Adrenal gland (tissue), 5 donors: ENCODE measurements around the gene PGA3.

Source experiments
- CTCF ChIP-seq, 6 experiments: fragments of 450-650 bp in 4 of 6; fragments of 200-600 bp in 2 of 6; sonication (generic) in 1 of 6; IDR thresholded peaks; 1 replicate in 5 of 6; 2 replicates in 1 of 6; pipeline versions ENCODE4 v1.5.1 to v1.8.0; 2016 to 2021; ENCODE audit warnings: antibody characterized with exemption in 6 of 6, mild to moderate bottlenecking in 2 of 6, moderate library complexity in 1 of 6
- POLR2A ChIP-seq, 2 donors: fragments of 450-650 bp; IDR thresholded peaks; one replicate each; pipeline ENCODE4 v1.6.1; 2017; ENCODE audit warnings: antibody characterized with exemption in 2 of 2, mild to moderate bottlenecking in 2 of 2, moderate library complexity in 1 of 2
- donor health status: DM: no; HTN: no; CAD: no.

GRCh38 chr11:61176446-61176845 lies 26.9 kb upstream of the PGA3 start:
- no peak for TF ChIP-seq CTCF (IDR thresholded peaks at IDR 0.05)
- no peak for TF ChIP-seq POLR2A (IDR thresholded peaks at IDR 0.05)
